ENCODE results near the gene CLEC5A. TPM values are rescaled to one million over a fixed set of nuclear protein-coding genes. Genes with fewer than 3 reads are reported as not detected.

The CLEC5A gene
- total RNA-seq, 1 donor from 2014 or later, result not detected

- DNase-seq (ENCODE audit: extremely low spot score, unreplicated experiment), result no peak
- no peak overlapping the region for H3K4me3 Mint-ChIP-seq
- peaks cover 3% of the 10 kb centered on the region for H3K27me3 Mint-ChIP-seq
- no peaks in the 10 kb centered on the region for H3K9me3 Mint-ChIP-seq
- H3K27ac Mint-ChIP-seq, result no peak overlapping the region
- no peak for TF ChIP-seq CTCF (conservative IDR thresholded peaks at IDR 0.05)
- no peaks in the 10 kb centered on the region for H3K4me1 Mint-ChIP-seq (ENCODE audit: unreplicated experiment)
- no peaks in the 10 kb centered on the region for H3K36me3 Mint-ChIP-seq
Measured at GRCh38 chr7:141930211-141930610, 16.6 kb downstream of the CLEC5A start.

GRCh38 chr7:141928845-141929195 lies 18.0 kb downstream of the CLEC5A start:
- Mint-ChIP-seq H3K36me3 (no peaks in the 10 kb centered on the region), H3K9me3 (no peaks in the 10 kb centered on the region), H3K27me3 (peaks cover 3% of the 10 kb centered on the region), H3K27ac (no peak overlapping the region), H3K4me1 (ENCODE audit: unreplicated experiment) (no peaks in the 10 kb centered on the region), H3K4me3 (no peak overlapping the region)
- no peak for DNase-seq (ENCODE audit: extremely low spot score, unreplicated experiment)
- TF ChIP-seq CTCF (conservative IDR thresholded peaks at IDR 0.05), result no peak

GRCh38 chr7:141928146-141928844 lies 18.5 kb downstream of the CLEC5A start:
- no peak for DNase-seq (ENCODE audit: extremely low spot score, unreplicated experiment)
- TF ChIP-seq CTCF (conservative IDR thresholded peaks at IDR 0.05), result no peak
- no peak overlapping the region for H3K27ac Mint-ChIP-seq
- H3K4me3 Mint-ChIP-seq, result no peak overlapping the region
- H3K27me3 Mint-ChIP-seq, result peaks cover 3% of the 10 kb centered on the region
- H3K4me1 Mint-ChIP-seq (ENCODE audit: unreplicated experiment), result no peaks in the 10 kb centered on the region
- no peaks in the 10 kb centered on the region for H3K9me3 Mint-ChIP-seq
- H3K36me3 Mint-ChIP-seq, result no peaks in the 10 kb centered on the region

- Mint-ChIP-seq H3K27ac (no peak overlapping the region), H3K36me3 (no peaks in the 10 kb centered on the region), H3K4me1 (ENCODE audit: unreplicated experiment) (no peaks in the 10 kb centered on the region), H3K9me3 (peaks cover 5% of the 10 kb centered on the region), H3K4me3 (no peak overlapping the region), H3K27me3 (peaks cover 2% of the 10 kb centered on the region)
- no peak for TF ChIP-seq CTCF (conservative IDR thresholded peaks at IDR 0.05)
- no peak for DNase-seq (ENCODE audit: extremely low spot score, unreplicated experiment)
Measured at GRCh38 chr7:141920281-141920680, 26.5 kb downstream of the CLEC5A start.

- Mint-ChIP-seq H3K36me3 (no peaks in the 10 kb centered on the region), H3K9me3 (peaks cover 5% of the 10 kb centered on the region), H3K4me3 (no peak within 1 kb of the TSS), H3K27ac (peak within 1 kb of the TSS; percentile 75), H3K27me3 (peaks cover 2% of the 10 kb centered on the region), H3K4me1 (ENCODE audit: unreplicated experiment) (no peaks in the 10 kb centered on the region)
- TF ChIP-seq CTCF (conservative IDR thresholded peaks at IDR 0.05), result no peak
- no peak for DNase-seq (ENCODE audit: extremely low spot score, unreplicated experiment)
Measured at GRCh38 chr7:141916099-141916498, 30.7 kb downstream of the CLEC5A start, which contains the start of gene OR9A4. Gene OR9A4 (plus strand): TSS chr7:141916399. CDS start chr7:141918876, 2,477 bp downstream.

Measured in type B pancreatic cell (in vitro differentiated cells).